ENCODE results near the gene USP10.

The USP10 gene

DNA sequence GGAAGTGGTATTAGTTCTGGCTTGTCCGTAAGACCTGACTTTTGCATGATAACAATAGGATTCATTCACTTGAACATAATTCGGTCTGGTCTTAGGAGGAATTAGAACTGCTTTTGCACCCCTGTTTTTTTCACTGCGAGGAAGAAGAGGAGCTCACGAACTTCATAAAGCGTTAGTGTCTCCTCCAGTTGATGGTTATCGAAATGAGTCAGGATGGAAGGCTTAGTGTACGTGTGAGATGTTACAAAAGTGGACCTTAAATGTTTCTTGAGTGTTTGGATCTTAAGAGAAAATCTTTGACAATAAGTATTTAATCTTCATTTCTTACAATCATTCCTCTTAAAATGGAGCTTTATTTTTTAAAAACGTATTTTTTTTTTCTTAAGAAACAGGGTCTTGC, 52.8 kb downstream of the USP10 start:
- TF ChIP-seq CTCF (IDR thresholded peaks at IDR 0.05; ENCODE audit: insufficient read depth, missing control alignments) = no peak
- no peak for FAIRE-seq

GRCh38 chr16:84753412-84754326, 53.9 kb downstream of the USP10 start:
- DNase-seq (ENCODE audit: insufficient read length, low spot score) (no peak), FAIRE-seq (no peak)
- no peak for TF ChIP-seq CTCF (IDR thresholded peaks at IDR 0.05; ENCODE audit: insufficient read depth, missing control alignments)

More for the DNA sequence above, 52.8 kb downstream of the USP10 start:
- DNase-seq (ENCODE audit: insufficient read length, low spot score) = no peak

GRCh38 chr16:84754353-84754856, 54.6 kb downstream of the USP10 start:
- no peak for FAIRE-seq
- peak; percentile 20 for DNase-seq (ENCODE audit: insufficient read length, low spot score)
- TF ChIP-seq CTCF (IDR thresholded peaks at IDR 0.05; ENCODE audit: insufficient read depth, missing control alignments) = peak; percentile 78

- no peak for TF ChIP-seq CTCF (IDR thresholded peaks at IDR 0.05; ENCODE audit: insufficient read depth, missing control alignments)
- FAIRE-seq (no peak), DNase-seq (ENCODE audit: insufficient read length, low spot score) (no peak)
Measured at GRCh38 chr16:84754956-84755672, 55.3 kb downstream of the USP10 start.

- TF ChIP-seq CTCF (IDR thresholded peaks at IDR 0.05; ENCODE audit: insufficient read depth, missing control alignments) = no peak
- FAIRE-seq (no peak), DNase-seq (ENCODE audit: insufficient read length, low spot score) (no peak)
Measured at GRCh38 chr16:84756830-84757229, 57.0 kb downstream of the USP10 start.

DNA sequence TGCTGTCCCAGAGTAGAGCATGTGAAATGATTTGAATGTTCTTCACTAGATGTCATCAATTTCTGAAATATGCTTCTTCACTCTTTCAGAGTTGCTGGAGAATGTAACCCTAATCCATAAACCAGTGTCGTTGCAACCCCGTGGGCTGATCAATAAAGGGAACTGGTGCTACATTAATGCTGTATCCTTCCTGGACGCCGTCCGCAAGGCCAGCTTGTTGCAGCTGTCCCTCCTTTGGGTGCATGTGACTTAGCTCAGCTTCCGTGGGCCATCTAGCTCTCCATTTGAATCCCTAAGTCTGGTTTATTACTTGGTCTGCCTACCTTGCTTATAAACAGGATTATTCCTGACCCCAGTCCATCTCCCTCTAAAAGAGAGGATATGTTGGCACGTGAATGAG, 58.8 kb downstream of the USP10 start:
- DNase-seq (ENCODE audit: insufficient read length, low spot score) (no peak), FAIRE-seq (no peak)
- TF ChIP-seq CTCF (IDR thresholded peaks at IDR 0.05; ENCODE audit: insufficient read depth, missing control alignments) = no peak

Data from D721Med (cell line).